ENCODE results near the gene SLC2A9.
A peak's percentile ranks its signal among the peaks of the same experiment; 100 is the strongest.

Gene SLC2A9

GRCh38 chr4:9962611-9963314 lies 58.5 kb downstream of the SLC2A9 start:
- DNase-seq (ENCODE audit: low spot score), result no peak

GRCh38 chr4:9954468-9954867 lies 66.8 kb downstream of the SLC2A9 start:
- no peak for DNase-seq (ENCODE audit: low spot score)

- no peak for DNase-seq (ENCODE audit: low spot score)
Observed at GRCh38 chr4:9953089-9953488, 68.2 kb downstream of the SLC2A9 start.

- DNase-seq (ENCODE audit: low spot score), result no peak
Observed at GRCh38 chr4:9952415-9952950, 68.8 kb downstream of the SLC2A9 start.

- DNase-seq (ENCODE audit: low spot score), result no peak
Observed at GRCh38 chr4:9949573-9949972, 71.7 kb downstream of the SLC2A9 start.

GRCh38 chr4:9947168-9948062 lies 73.9 kb downstream of the SLC2A9 start:
- no peak for DNase-seq (ENCODE audit: low spot score)

- DNase-seq (ENCODE audit: low spot score), result no peak
Observed at GRCh38 chr4:9946170-9946569, 75.1 kb downstream of the SLC2A9 start.

GRCh38 chr4:9944431-9945425 lies 76.6 kb downstream of the SLC2A9 start:
- no peak for DNase-seq (ENCODE audit: low spot score)

- DNase-seq (ENCODE audit: low spot score), result no peak
Observed at GRCh38 chr4:9943761-9944160, 77.5 kb downstream of the SLC2A9 start.

- DNase-seq (ENCODE audit: low spot score), result no peak
Observed at GRCh38 chr4:9942921-9943600, 78.2 kb downstream of the SLC2A9 start.

GRCh38 chr4:9942139-9942538 lies 79.2 kb downstream of the SLC2A9 start:
- DNase-seq (ENCODE audit: low spot score), result no peak

GRCh38 chr4:9940041-9940440 lies 81.3 kb downstream of the SLC2A9 start:
- DNase-seq (ENCODE audit: low spot score), result no peak

GRCh38 chr4:9938933-9939332 lies 82.4 kb downstream of the SLC2A9 start:
- DNase-seq (ENCODE audit: low spot score), result no peak

GRCh38 chr4:9937078-9937477 lies 84.2 kb downstream of the SLC2A9 start:
- DNase-seq (ENCODE audit: low spot score), result no peak

- no peak for DNase-seq (ENCODE audit: low spot score)
Observed at GRCh38 chr4:9936129-9936644, 85.1 kb downstream of the SLC2A9 start.

- no peak for DNase-seq (ENCODE audit: low spot score)
Observed at GRCh38 chr4:9933956-9934355, 87.3 kb downstream of the SLC2A9 start.

GRCh38 chr4:9933184-9933583 lies 88.1 kb downstream of the SLC2A9 start:
- no peak for DNase-seq (ENCODE audit: low spot score)

- no peak for DNase-seq (ENCODE audit: low spot score)
Observed at GRCh38 chr4:9932771-9933170, 88.5 kb downstream of the SLC2A9 start.

- peak; percentile 49 for DNase-seq (ENCODE audit: low spot score)
Observed at GRCh38 chr4:9931146-9931545, 90.2 kb downstream of the SLC2A9 start.

GRCh38 chr4:9929111-9929510 lies 92.2 kb downstream of the SLC2A9 start:
- no peak for DNase-seq (ENCODE audit: low spot score)

Measured in putamen (tissue), 1 donor.